HG03135 (cell line): ENCODE data around the gene COL1A1.

Experiments
- ATAC-seq: cut with Tn5 transposase; IDR thresholded peaks from one replicate; pipeline ENCODE4 v1.9.1; 2021; ENCODE audit warnings: mild to moderate bottlenecking, moderate library complexity; ENCODE audit not compliant: unreplicated experiment

Gene COL1A1

GRCh38 chr17:50213026-50214022 lies 11.9 kb upstream of the COL1A1 start:
- ATAC-seq: no peak

- no peak for ATAC-seq
Measured at GRCh38 chr17:50212121-50212843, 10.9 kb upstream of the COL1A1 start.

- no peak for ATAC-seq
Measured at GRCh38 chr17:50211249-50212120, 10.1 kb upstream of the COL1A1 start.

- no peak for ATAC-seq
Measured at GRCh38 chr17:50210240-50211225, 9.1 kb upstream of the COL1A1 start.

GRCh38 chr17:50209472-50210239 lies 8.2 kb upstream of the COL1A1 start:
- ATAC-seq: no peak

- ATAC-seq: no peak
Measured at GRCh38 chr17:50209133-50209471, 7.7 kb upstream of the COL1A1 start.

- no peak for ATAC-seq
Measured at GRCh38 chr17:50208611-50209061, 7.2 kb upstream of the COL1A1 start.

GRCh38 chr17:50207792-50208567 lies 6.5 kb upstream of the COL1A1 start:
- ATAC-seq: no peak

- no peak for ATAC-seq
Measured at GRCh38 chr17:50207315-50207714, 5.9 kb upstream of the COL1A1 start.

- no peak for ATAC-seq
Measured at GRCh38 chr17:50206604-50207293, 5.3 kb upstream of the COL1A1 start.

GRCh38 chr17:50205963-50206505 lies 4.6 kb upstream of the COL1A1 start:
- ATAC-seq: no peak

GRCh38 chr17:50205111-50205962 lies 3.9 kb upstream of the COL1A1 start:
- no peak for ATAC-seq

- ATAC-seq: no peak
Measured at GRCh38 chr17:50204431-50204830, 3.0 kb upstream of the COL1A1 start.

GRCh38 chr17:50203604-50204345 lies 2.3 kb upstream of the COL1A1 start:
- no peak for ATAC-seq

GRCh38 chr17:50203086-50203485 lies 1.7 kb upstream of the COL1A1 start:
- no peak for ATAC-seq
